Neural cell (in vitro differentiated cells): ENCODE measurements around the gene KCNIP4. TPM values are rescaled to one million over a fixed set of nuclear protein-coding genes. Genes with fewer than 3 reads are reported as not detected.

Experiments used
- H2AFZ ChIP-seq: fragments of 200-600, 300-800 bp; sonication (generic), shearing (Covaris generic); 2 replicates; pipeline ENCODE4 v1.6.0; 2014; ENCODE audit warnings: low read depth, mild to moderate bottlenecking, antibody characterized with exemption, low read length, moderate library complexity
- H3F3A ChIP-seq: fragments of 200-600 bp; shearing (Covaris generic); 2 replicates; pipeline ENCODE4 v1.6.1; 2016; ENCODE audit warnings: mild to moderate bottlenecking, moderate library complexity, mixed read lengths, antibody characterized with exemption, low read length; ENCODE audit not compliant: insufficient read depth, poor library complexity, severe bottlenecking
- H3K27ac ChIP-seq: fragments of 200-600, 300-800 bp; sonication (generic), shearing (Covaris generic); 2 replicates; pipeline ENCODE4 v1.5.1; 2014; ENCODE audit warnings: mild to moderate bottlenecking, low read length, moderate library complexity
- H3K27me3 ChIP-seq: fragments of 300-800, 200-600 bp; sonication (generic), shearing (Covaris generic); 2 replicates; pipeline ENCODE4 v1.6.0; 2014; ENCODE audit warnings: mild to moderate bottlenecking, low read depth, low read length, moderate library complexity; ENCODE audit not compliant: insufficient read depth
- H3K36me3 ChIP-seq: fragments of 300-800, 200-600 bp; sonication (generic), shearing (Covaris generic); 2 replicates; pipeline ENCODE4 v1.5.1; 2014; ENCODE audit warnings: mild to moderate bottlenecking, antibody characterized with exemption, low read length, moderate library complexity; ENCODE audit not compliant: insufficient read depth
- H3K4me2 ChIP-seq: fragments of 300-800, 200-600 bp; sonication (generic), shearing (Covaris generic); 2 replicates; pipeline ENCODE4 v1.6.0; 2014; ENCODE audit warnings: mild to moderate bottlenecking, low read length
- H3K4me3 ChIP-seq: fragments of 300-800, 200-600 bp; sonication (generic), shearing (Covaris generic); 2 replicates; pipeline ENCODE4 v1.5.1; 2014; ENCODE audit warnings: mild to moderate bottlenecking, low read length, moderate library complexity
- H3K79me2 ChIP-seq: fragments of 200-600 bp; shearing (Covaris generic); replicated peaks from 2 replicates; pipeline ENCODE4 v1.6.0; 2014; ENCODE audit warnings: mild to moderate bottlenecking, low read length, moderate library complexity; ENCODE audit not compliant: insufficient read depth
- H3K9ac ChIP-seq: fragments of 300-800, 200-600 bp; sonication (generic), shearing (Covaris generic); 2 replicates; pipeline ENCODE4 v1.6.1; 2016; ENCODE audit warnings: mild to moderate bottlenecking, low read length, mixed read lengths
- H3K9me2 ChIP-seq: fragments of 200-600 bp; shearing (Covaris generic); 2 replicates; pipeline ENCODE4 v1.6.1; 2016; ENCODE audit warnings: mild to moderate bottlenecking, low read length, mixed read lengths; ENCODE audit not compliant: insufficient read depth
- H3K9me3 ChIP-seq: fragments of 200-600, 300-800 bp; sonication (generic), shearing (Covaris generic); 2 replicates; pipeline ENCODE4 v1.6.1; 2016; ENCODE audit warnings: mild to moderate bottlenecking, mixed run types, low read length, moderate library complexity, mixed read lengths
- H4K20me1 ChIP-seq: fragments of 200-600 bp; shearing (Covaris generic); 2 replicates; pipeline ENCODE4 v1.6.1; 2016; ENCODE audit warnings: mild to moderate bottlenecking, mixed run types; ENCODE audit not compliant: insufficient read depth
- MXI1 ChIP-seq: fragments of 450-650 bp; conservative IDR thresholded peaks from 2 replicates; pipeline ENCODE4 v1.6.1; 2014; ENCODE audit warnings: antibody characterized with exemption, mild to moderate bottlenecking; ENCODE audit not compliant: poor library complexity, severe bottlenecking
- POLR2AphosphoS5 ChIP-seq: IDR thresholded peaks from 2 replicates; pipeline ENCODE4 v1.6.1; 2012
- RAD21 ChIP-seq: fragments of 450-650 bp; conservative IDR thresholded peaks from 2 replicates; pipeline ENCODE4 v1.6.1; 2014; ENCODE audit warnings: antibody characterized with exemption, mild to moderate bottlenecking, moderate library complexity
- SMC3 ChIP-seq: fragments of 450-650 bp; conservative IDR thresholded peaks from 2 replicates; pipeline ENCODE4 v1.6.1; 2014; ENCODE audit warnings: antibody characterized with exemption, mild to moderate bottlenecking, moderate library complexity; ENCODE audit not compliant: poor library complexity
- TAF1 ChIP-seq: IDR thresholded peaks from 2 replicates; pipeline ENCODE4 v1.6.1; 2012; ENCODE audit warnings: low read depth
- polyA plus RNA-seq: library from polyadenylated mRNA; depleted of rRNA; stranded (reverse); fragments of >200 nt; gene quantifications from 2 replicates; pipeline ENCODE4 v1.2.3, GENCODE V29; 2014
- TF ChIP-seq, protein P1 (sequence below): fragments of 450-650 bp; IDR thresholded peaks from 2 replicates; pipeline ENCODE4 v1.5.1; 2014; ENCODE audit warnings: antibody characterized with exemption, mild to moderate bottlenecking, moderate library complexity; ENCODE audit not compliant: poor library complexity, severe bottlenecking
- TF ChIP-seq, protein P2 (sequence below): IDR thresholded peaks from 2 replicates; pipeline ENCODE4 v1.6.1; 2012; ENCODE audit warnings: borderline replicate concordance

Gene KCNIP4
- polyA plus RNA-seq, 1 donor from 2014 or later: 22.8 TPM

- Histone ChIP-seq H3K9me3 (no peaks in the 10 kb centered on the region), H3K4me2 (no peak overlapping the region), H4K20me1 (no peaks in the 10 kb centered on the region), H3K9me2 (no peaks in the 10 kb centered on the region), H3K9ac (no peak overlapping the region), H3K36me3 (no peaks in the 10 kb centered on the region), H3K27ac (no peak overlapping the region), H2AFZ (no peak overlapping the region), H3K79me2 (no peaks in the 10 kb centered on the region), H3K27me3 (no peaks in the 10 kb centered on the region), H3K4me3 (no peak overlapping the region), H3F3A (no peaks in the 10 kb centered on the region)
- TF ChIP-seq TAF1 (no peak), RAD21 (no peak), POLR2AphosphoS5 (no peak), SMC3 (no peak)
- TF ChIP-seq, protein P1, sequence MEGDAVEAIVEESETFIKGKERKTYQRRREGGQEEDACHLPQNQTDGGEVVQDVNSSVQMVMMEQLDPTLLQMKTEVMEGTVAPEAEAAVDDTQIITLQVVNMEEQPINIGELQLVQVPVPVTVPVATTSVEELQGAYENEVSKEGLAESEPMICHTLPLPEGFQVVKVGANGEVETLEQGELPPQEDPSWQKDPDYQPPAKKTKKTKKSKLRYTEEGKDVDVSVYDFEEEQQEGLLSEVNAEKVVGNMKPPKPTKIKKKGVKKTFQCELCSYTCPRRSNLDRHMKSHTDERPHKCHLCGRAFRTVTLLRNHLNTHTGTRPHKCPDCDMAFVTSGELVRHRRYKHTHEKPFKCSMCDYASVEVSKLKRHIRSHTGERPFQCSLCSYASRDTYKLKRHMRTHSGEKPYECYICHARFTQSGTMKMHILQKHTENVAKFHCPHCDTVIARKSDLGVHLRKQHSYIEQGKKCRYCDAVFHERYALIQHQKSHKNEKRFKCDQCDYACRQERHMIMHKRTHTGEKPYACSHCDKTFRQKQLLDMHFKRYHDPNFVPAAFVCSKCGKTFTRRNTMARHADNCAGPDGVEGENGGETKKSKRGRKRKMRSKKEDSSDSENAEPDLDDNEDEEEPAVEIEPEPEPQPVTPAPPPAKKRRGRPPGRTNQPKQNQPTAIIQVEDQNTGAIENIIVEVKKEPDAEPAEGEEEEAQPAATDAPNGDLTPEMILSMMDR: no peak
- TF ChIP-seq, protein P2, sequence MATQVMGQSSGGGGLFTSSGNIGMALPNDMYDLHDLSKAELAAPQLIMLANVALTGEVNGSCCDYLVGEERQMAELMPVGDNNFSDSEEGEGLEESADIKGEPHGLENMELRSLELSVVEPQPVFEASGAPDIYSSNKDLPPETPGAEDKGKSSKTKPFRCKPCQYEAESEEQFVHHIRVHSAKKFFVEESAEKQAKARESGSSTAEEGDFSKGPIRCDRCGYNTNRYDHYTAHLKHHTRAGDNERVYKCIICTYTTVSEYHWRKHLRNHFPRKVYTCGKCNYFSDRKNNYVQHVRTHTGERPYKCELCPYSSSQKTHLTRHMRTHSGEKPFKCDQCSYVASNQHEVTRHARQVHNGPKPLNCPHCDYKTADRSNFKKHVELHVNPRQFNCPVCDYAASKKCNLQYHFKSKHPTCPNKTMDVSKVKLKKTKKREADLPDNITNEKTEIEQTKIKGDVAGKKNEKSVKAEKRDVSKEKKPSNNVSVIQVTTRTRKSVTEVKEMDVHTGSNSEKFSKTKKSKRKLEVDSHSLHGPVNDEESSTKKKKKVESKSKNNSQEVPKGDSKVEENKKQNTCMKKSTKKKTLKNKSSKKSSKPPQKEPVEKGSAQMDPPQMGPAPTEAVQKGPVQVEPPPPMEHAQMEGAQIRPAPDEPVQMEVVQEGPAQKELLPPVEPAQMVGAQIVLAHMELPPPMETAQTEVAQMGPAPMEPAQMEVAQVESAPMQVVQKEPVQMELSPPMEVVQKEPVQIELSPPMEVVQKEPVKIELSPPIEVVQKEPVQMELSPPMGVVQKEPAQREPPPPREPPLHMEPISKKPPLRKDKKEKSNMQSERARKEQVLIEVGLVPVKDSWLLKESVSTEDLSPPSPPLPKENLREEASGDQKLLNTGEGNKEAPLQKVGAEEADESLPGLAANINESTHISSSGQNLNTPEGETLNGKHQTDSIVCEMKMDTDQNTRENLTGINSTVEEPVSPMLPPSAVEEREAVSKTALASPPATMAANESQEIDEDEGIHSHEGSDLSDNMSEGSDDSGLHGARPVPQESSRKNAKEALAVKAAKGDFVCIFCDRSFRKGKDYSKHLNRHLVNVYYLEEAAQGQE: no peak
Observed at GRCh38 chr4:21692241-21692640, 256.3 kb downstream of the KCNIP4 start.

GRCh38 chr4:21688596-21689265 is 259.8 kb downstream of the KCNIP4 start:
- Histone ChIP-seq H3K27me3 (no peaks in the 10 kb centered on the region), H3K9me3 (no peaks in the 10 kb centered on the region), H3F3A (no peaks in the 10 kb centered on the region), H3K4me2 (no peak overlapping the region), H4K20me1 (no peaks in the 10 kb centered on the region), H2AFZ (no peak overlapping the region), H3K27ac (no peak overlapping the region), H3K9ac (no peak overlapping the region), H3K79me2 (no peaks in the 10 kb centered on the region), H3K9me2 (no peaks in the 10 kb centered on the region), H3K36me3 (no peaks in the 10 kb centered on the region), H3K4me3 (no peak overlapping the region)
- no peak for TF ChIP-seq MXI1
- TF ChIP-seq, protein P1: no peak
